Measurements from ENCODE around the gene SEMA4D. TPM values are rescaled to one million over a fixed set of nuclear protein-coding genes. Genes with fewer than 3 reads are reported as not detected.

Gene SEMA4D
- total RNA-seq, 3 donors from 2014 or later (not counting 1 experiment from before 2014, with no cell fraction given): 354 to 448 (median 420) TPM

DNA sequence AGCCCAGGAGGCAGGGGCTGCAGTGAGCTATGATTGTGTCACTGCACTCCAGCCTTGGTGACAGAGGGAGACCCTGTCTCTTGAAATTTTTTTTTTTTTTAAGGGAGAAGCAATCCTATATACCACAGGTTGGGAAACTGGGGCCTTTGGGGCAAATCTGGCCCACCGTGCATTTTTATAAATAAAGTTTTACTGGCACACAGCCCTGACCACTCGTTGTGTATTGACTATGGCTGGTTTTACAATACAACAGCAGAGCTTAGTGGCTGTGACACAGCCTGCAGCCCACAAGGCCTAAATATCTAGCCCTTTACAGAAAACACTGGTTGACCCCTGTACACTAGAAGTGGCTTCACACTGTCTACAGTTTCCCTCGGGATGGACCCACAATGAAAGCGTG lies 121.6 kb downstream of the SEMA4D start:
- peaks cover 40% of the 10 kb centered on the region for H3K4me1 ChIP-seq (ENCODE audit: control insufficient read depth, insufficient read depth, low read length)
- ATAC-seq (no peak), DNase-seq (no peak)
- Mint-ChIP-seq H3K9me3 (no peaks in the 10 kb centered on the region), H3K4me1 (peaks cover 47 to 53% of the 10 kb centered on the region in 2 donors), H3K4me3 (no peak overlapping the region), H3K36me3 (peaks cover 25% of the 10 kb centered on the region), H3K27ac (peak overlapping the region in 1 of 2 donors; percentile 82), H3K27me3 (ENCODE audit: low read depth in 2 of 2) (no peaks in the 10 kb centered on the region)
- intact Hi-C loops (cut with micrococcal nuclease): loop anchor here (10.0 kb wide), 1 partner anchor 49 kb away; no protein-coding TSS in a partner anchor
- peaks cover 44% of the 10 kb centered on the region for H3K36me3 ChIP-seq (ENCODE audit: control insufficient read depth, insufficient read depth, low read length)
- no peaks in the 10 kb centered on the region for H3K27me3 ChIP-seq (ENCODE audit: control insufficient read depth, insufficient read depth, low read length)
- no peak overlapping the region for H3K27ac ChIP-seq (ENCODE audit: low read length)
- WGBS (ENCODE audit: insufficient coverage): 95% methylated on average over 3 of the region's 4 CpGs
- H3K9me3 ChIP-seq (ENCODE audit: control insufficient read depth, insufficient read depth, low read length): no peaks in the 10 kb centered on the region
- TF ChIP-seq, protein P1, sequence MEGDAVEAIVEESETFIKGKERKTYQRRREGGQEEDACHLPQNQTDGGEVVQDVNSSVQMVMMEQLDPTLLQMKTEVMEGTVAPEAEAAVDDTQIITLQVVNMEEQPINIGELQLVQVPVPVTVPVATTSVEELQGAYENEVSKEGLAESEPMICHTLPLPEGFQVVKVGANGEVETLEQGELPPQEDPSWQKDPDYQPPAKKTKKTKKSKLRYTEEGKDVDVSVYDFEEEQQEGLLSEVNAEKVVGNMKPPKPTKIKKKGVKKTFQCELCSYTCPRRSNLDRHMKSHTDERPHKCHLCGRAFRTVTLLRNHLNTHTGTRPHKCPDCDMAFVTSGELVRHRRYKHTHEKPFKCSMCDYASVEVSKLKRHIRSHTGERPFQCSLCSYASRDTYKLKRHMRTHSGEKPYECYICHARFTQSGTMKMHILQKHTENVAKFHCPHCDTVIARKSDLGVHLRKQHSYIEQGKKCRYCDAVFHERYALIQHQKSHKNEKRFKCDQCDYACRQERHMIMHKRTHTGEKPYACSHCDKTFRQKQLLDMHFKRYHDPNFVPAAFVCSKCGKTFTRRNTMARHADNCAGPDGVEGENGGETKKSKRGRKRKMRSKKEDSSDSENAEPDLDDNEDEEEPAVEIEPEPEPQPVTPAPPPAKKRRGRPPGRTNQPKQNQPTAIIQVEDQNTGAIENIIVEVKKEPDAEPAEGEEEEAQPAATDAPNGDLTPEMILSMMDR (IDR thresholded peaks at IDR 0.05): no peak
- no peak overlapping the region for H3K4me3 ChIP-seq (ENCODE audit: low read length)

GRCh38 chr9:89375191-89375760 lies 122.6 kb downstream of the SEMA4D start:
- H3K4me3 Mint-ChIP-seq: peak overlapping the region; percentile 47
- WGBS (ENCODE audit: insufficient coverage): 44% methylated on average over 8 of the region's 8 CpGs

DNA sequence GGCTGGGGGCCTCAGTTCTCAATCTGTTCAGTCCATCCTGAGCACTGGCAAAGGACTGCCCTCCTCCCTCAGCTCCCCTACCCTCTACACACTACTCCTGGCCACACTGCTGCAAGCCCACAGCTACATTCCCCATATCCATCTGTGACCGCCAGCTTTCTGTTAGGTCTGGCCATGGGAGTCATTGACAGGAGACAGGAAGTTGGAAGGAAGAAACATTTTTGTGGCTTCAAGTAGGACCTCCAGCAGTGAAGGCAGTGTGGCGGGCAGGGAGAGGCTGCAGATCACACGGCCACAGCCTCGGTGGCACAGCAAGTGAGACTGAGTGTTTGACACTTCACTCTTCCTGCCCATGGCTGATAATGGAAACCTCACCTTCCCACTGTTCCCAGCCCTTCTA lies 123.7 kb downstream of the SEMA4D start:
- Mint-ChIP-seq H3K36me3 (peaks cover 21% of the 10 kb centered on the region), H3K27ac (peak overlapping the region in 1 of 2 donors; percentile 82), H3K9me3 (no peaks in the 10 kb centered on the region), H3K27me3 (ENCODE audit: low read depth in 2 of 2) (no peaks in the 10 kb centered on the region), H3K4me1 (peaks cover 47% of the 10 kb centered on the region in 2 donors), H3K4me3 (peak overlapping the region; percentile 17)
- TF ChIP-seq, protein P1 (IDR thresholded peaks at IDR 0.05): no peak
- WGBS (ENCODE audit: insufficient coverage): 33% methylated on average over 4 of the region's 4 CpGs
- Histone ChIP-seq H3K27ac (ENCODE audit: low read length) (peak overlapping the region; percentile 4), H3K27me3 (ENCODE audit: control insufficient read depth, insufficient read depth, low read length) (no peaks in the 10 kb centered on the region), H3K36me3 (ENCODE audit: control insufficient read depth, insufficient read depth, low read length) (peaks cover 28% of the 10 kb centered on the region), H3K4me3 (ENCODE audit: low read length) (no peak overlapping the region), H3K4me1 (ENCODE audit: control insufficient read depth, insufficient read depth, low read length) (peaks cover 47% of the 10 kb centered on the region), H3K9me3 (ENCODE audit: control insufficient read depth, insufficient read depth, low read length) (no peaks in the 10 kb centered on the region)
- ATAC-seq: peak in 1 of 3 donors; percentile 16
- no peak for DNase-seq
- intact Hi-C loops (cut with micrococcal nuclease): loop anchor here (1.0 to 10.0 kb wide), 2 partner anchors 51 to 175 kb away; no protein-coding TSS in a partner anchor

More at GRCh38 chr9:89375191-89375760, 122.6 kb downstream of the SEMA4D start:
- H3K4me1 Mint-ChIP-seq: peaks cover 47 to 53% of the 10 kb centered on the region in 2 donors
- H3K36me3 Mint-ChIP-seq: peaks cover 25% of the 10 kb centered on the region
- peak overlapping the region; percentile 62 for H3K27ac ChIP-seq (ENCODE audit: low read length)
- peak; percentile 45 to 66 (median 52) for ATAC-seq
- peaks cover 45% of the 10 kb centered on the region for H3K4me1 ChIP-seq (ENCODE audit: control insufficient read depth, insufficient read depth, low read length)
- intact Hi-C loops (cut with micrococcal nuclease): loop anchor here (10.0 kb wide), 1 partner anchor 50 kb away; no protein-coding TSS in a partner anchor
- DNase-seq: peak in 1 of 2 donors; percentile 37
- no peaks in the 10 kb centered on the region for H3K27me3 Mint-ChIP-seq (ENCODE audit: low read depth in 2 of 2)
- H3K27me3 ChIP-seq (ENCODE audit: control insufficient read depth, insufficient read depth, low read length): no peaks in the 10 kb centered on the region
- H3K36me3 ChIP-seq (ENCODE audit: control insufficient read depth, insufficient read depth, low read length): peaks cover 34% of the 10 kb centered on the region
- H3K4me3 ChIP-seq (ENCODE audit: low read length): no peak overlapping the region
- H3K27ac Mint-ChIP-seq: peak overlapping the region in 1 of 2 donors; percentile 82
- TF ChIP-seq, protein P1 (IDR thresholded peaks at IDR 0.05): no peak
- no peaks in the 10 kb centered on the region for H3K9me3 ChIP-seq (ENCODE audit: control insufficient read depth, insufficient read depth, low read length)
- H3K9me3 Mint-ChIP-seq: no peaks in the 10 kb centered on the region
